KMS-11 (cell line): ENCODE results near the gene RAB17.

Experiments
- H2AFZ ChIP-seq: fragments of 200-600 bp; sonication (generic); 2 replicates; pipeline ENCODE4 v1.6.1; 2016; ENCODE audit warnings: antibody characterized with exemption, mixed run types, low read depth
- H3K27ac ChIP-seq: fragments of 200-600 bp; sonication (generic); 2 replicates; pipeline ENCODE4 v1.6.1; 2016; ENCODE audit warnings: mild to moderate bottlenecking, mixed run types
- H3K27me3 ChIP-seq: fragments of 200-600 bp; sonication (generic); 2 replicates; pipeline ENCODE4 v1.6.1; 2017; ENCODE audit warnings: mild to moderate bottlenecking, low read depth, mixed run types, moderate library complexity; ENCODE audit not compliant: insufficient read depth
- H3K36me3 ChIP-seq: fragments of 200-600 bp; sonication (generic); 2 replicates; pipeline ENCODE4 v1.6.1; 2017; ENCODE audit warnings: mild to moderate bottlenecking, mixed run types; ENCODE audit not compliant: insufficient read depth
- H3K4me1 ChIP-seq: fragments of 200-600 bp; sonication (generic); 2 replicates; pipeline ENCODE4 v1.6.1; 2016; ENCODE audit warnings: mild to moderate bottlenecking, low read depth, mixed run types; ENCODE audit not compliant: poor library complexity, severe bottlenecking
- H3K4me2 ChIP-seq: fragments of 200-600 bp; sonication (generic); 2 replicates; pipeline ENCODE4 v1.7.0; 2016; ENCODE audit warnings: mild to moderate bottlenecking, mixed run types
- H3K4me3 ChIP-seq: fragments of 200-600 bp; sonication (generic); IDR thresholded peaks from 2 replicates; pipeline ENCODE4 v1.6.1; 2017; ENCODE audit warnings: low read depth, low read length, mixed read lengths; ENCODE audit not compliant: insufficient read depth
- H3K79me2 ChIP-seq: fragments of 200-600 bp; sonication (generic); 2 replicates; pipeline ENCODE4 v1.6.1; 2016; ENCODE audit warnings: low read depth, mixed run types; ENCODE audit not compliant: insufficient read depth
- H3K9ac ChIP-seq: fragments of 200-600 bp; sonication (generic); 2 replicates; pipeline ENCODE4 v1.6.1; 2016; ENCODE audit warnings: mild to moderate bottlenecking, mixed run types
- H4K20me1 ChIP-seq: fragments of 200-600 bp; sonication (generic); 2 replicates; pipeline ENCODE4 v1.6.1; 2016; ENCODE audit warnings: mild to moderate bottlenecking, mixed run types; ENCODE audit not compliant: insufficient read depth
- TF ChIP-seq, protein P1 (sequence below): fragments of 200-600 bp; sonication (generic); conservative IDR thresholded peaks from 2 replicates; pipeline ENCODE4 v1.6.1; 2017; ENCODE audit warnings: low read depth, mild to moderate bottlenecking, antibody characterized with exemption, low read length, moderate library complexity, mixed read lengths

Gene RAB17

DNA sequence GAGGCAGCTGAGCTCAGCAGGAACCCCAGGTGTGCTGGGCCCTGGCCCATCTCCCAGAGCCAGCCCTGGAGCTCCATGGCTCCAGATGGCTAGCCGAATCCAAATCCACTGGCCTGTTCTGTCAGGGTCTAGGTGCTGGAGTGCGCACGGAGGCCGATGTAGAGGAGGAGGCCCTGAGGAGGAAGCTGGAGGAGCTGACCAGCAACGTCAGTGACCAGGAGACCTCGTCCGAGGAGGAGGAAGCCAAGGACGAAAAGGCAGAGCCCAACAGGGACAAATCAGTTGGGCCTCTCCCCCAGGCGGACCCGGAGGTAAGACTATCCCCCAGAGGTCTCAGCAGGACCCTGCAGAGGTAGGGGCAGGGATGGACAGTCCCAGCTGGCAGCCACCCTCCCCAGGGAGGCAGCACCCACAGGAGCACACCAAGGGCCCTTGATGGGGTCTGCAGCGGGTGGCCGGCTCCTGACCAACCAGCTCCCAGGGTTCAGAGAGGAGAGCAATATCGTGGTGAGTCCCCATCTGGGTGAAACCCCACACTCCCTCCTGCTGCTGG lies 50.2 kb downstream of the RAB17 start:
- H2AFZ ChIP-seq = no peak overlapping the region
- no peak overlapping the region for H3K4me2 ChIP-seq
- H3K4me3 ChIP-seq = no peak overlapping the region
- TF ChIP-seq, protein P1, sequence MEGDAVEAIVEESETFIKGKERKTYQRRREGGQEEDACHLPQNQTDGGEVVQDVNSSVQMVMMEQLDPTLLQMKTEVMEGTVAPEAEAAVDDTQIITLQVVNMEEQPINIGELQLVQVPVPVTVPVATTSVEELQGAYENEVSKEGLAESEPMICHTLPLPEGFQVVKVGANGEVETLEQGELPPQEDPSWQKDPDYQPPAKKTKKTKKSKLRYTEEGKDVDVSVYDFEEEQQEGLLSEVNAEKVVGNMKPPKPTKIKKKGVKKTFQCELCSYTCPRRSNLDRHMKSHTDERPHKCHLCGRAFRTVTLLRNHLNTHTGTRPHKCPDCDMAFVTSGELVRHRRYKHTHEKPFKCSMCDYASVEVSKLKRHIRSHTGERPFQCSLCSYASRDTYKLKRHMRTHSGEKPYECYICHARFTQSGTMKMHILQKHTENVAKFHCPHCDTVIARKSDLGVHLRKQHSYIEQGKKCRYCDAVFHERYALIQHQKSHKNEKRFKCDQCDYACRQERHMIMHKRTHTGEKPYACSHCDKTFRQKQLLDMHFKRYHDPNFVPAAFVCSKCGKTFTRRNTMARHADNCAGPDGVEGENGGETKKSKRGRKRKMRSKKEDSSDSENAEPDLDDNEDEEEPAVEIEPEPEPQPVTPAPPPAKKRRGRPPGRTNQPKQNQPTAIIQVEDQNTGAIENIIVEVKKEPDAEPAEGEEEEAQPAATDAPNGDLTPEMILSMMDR = no peak
- no peaks in the 10 kb centered on the region for H3K79me2 ChIP-seq
- H3K4me1 ChIP-seq = no peaks in the 10 kb centered on the region
- no peak overlapping the region for H3K27ac ChIP-seq
- H3K27me3 ChIP-seq = peaks cover 4% of the 10 kb centered on the region; the same call in 1 of the 2 replicates
- no peak overlapping the region for H3K9ac ChIP-seq
- no peaks in the 10 kb centered on the region for H3K36me3 ChIP-seq
- no peaks in the 10 kb centered on the region for H4K20me1 ChIP-seq

DNA sequence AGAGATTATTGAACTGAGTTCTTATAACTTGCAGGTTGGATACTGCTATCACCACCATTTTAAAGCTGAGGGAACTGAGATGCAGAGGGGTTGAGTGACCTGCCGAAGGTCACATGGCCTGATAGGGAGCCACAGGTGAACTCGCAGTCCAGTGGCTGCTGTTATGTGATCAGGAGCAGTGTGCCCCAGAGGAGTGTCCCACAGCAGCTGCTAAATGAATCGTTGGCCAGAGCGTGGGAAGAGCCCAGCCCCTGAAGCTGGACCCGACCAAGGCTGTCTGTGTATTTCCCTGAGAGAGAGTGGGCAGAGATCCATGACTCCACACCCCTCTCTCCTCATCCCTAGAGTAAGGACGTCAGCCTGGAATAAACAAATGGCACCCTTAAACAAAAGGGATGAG lies 50.9 kb downstream of the RAB17 start:
- no peak overlapping the region for H3K4me2 ChIP-seq
- peaks cover 4% of the 10 kb centered on the region; the same call in 1 of the 2 replicates for H3K27me3 ChIP-seq
- TF ChIP-seq, protein P1 = no peak
- no peak overlapping the region for H3K4me3 ChIP-seq
- no peaks in the 10 kb centered on the region for H3K36me3 ChIP-seq
- no peaks in the 10 kb centered on the region for H3K79me2 ChIP-seq
- H3K9ac ChIP-seq = no peak overlapping the region
- H2AFZ ChIP-seq = no peak overlapping the region
- H3K27ac ChIP-seq = no peak overlapping the region
- no peaks in the 10 kb centered on the region for H3K4me1 ChIP-seq
- no peaks in the 10 kb centered on the region for H4K20me1 ChIP-seq

- Histone ChIP-seq H3K27ac (no peak overlapping the region), H3K9ac (no peak overlapping the region), H3K4me3 (no peak overlapping the region), H2AFZ (no peak overlapping the region), H3K4me2 (no peak overlapping the region), H3K27me3 (peaks cover 4% of the 10 kb centered on the region; the same call in 1 of the 2 replicates), H3K79me2 (no peaks in the 10 kb centered on the region), H4K20me1 (no peaks in the 10 kb centered on the region), H3K4me1 (no peaks in the 10 kb centered on the region), H3K36me3 (no peaks in the 10 kb centered on the region)
- TF ChIP-seq, protein P1 = no peak
Observed at GRCh38 chr2:237538901-237539300, 51.6 kb downstream of the RAB17 start.

DNA sequence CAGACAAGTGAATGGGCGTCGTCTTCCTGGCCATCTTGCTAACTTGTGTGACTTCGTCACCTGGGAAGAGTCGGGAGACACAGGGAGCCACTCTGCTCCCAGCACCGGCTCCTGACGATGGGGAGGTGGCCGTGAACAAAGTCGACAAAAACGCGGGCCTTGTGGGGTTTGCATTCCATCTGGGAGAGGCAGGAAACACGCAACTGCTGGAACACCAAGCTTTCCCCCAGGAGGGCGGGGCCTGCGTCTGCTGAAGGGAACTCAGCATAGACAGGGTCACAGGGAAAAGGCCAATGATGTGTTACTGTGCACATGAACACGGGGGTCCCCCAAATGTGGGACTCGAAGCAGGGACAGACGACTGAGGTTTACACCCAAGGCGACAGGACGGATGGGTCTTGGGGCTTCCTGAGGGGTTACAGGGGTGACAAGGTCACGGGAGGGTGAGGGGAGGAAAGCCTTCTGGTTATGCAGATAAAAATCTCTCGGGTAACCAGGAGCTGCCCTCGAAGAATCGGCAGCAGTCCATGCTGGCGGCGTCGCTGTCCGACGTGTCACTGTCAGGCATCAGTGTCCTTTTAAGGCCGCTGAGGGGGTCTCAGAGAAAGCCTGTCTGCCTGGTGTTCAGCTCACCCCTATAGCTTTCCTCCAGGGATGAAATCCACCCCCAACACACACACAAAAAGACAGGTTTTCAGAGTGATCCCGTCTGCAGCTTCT lies 52.4 kb downstream of the RAB17 start:
- H3K79me2 ChIP-seq = no peaks in the 10 kb centered on the region
- no peak overlapping the region for H3K27ac ChIP-seq
- H3K4me3 ChIP-seq = no peak overlapping the region
- no peak overlapping the region for H2AFZ ChIP-seq
- no peaks in the 10 kb centered on the region for H3K4me1 ChIP-seq
- TF ChIP-seq, protein P1 = no peak
- no peaks in the 10 kb centered on the region for H3K36me3 ChIP-seq
- no peak overlapping the region for H3K9ac ChIP-seq
- H3K4me2 ChIP-seq = no peak overlapping the region
- peaks cover 4% of the 10 kb centered on the region; the same call in 1 of the 2 replicates for H3K27me3 ChIP-seq
- H4K20me1 ChIP-seq = no peaks in the 10 kb centered on the region
